ENCODE results near the gene TGFB2. TPM values are rescaled to one million over a fixed set of nuclear protein-coding genes. Genes with fewer than 3 reads are reported as not detected.

Gene TGFB2
- polyA plus RNA-seq, 1 donor (not counting 4 experiments of a cell fraction or from before 2014, with no cell fraction given), result 21.5 TPM

GRCh38 chr1:218488986-218489385 is 143.8 kb downstream of the TGFB2 start:
- Histone ChIP-seq H3K9me1 (ENCODE audit: control insufficient read depth, extremely low read depth, insufficient read depth, low read length) (no peaks in the 10 kb centered on the region), H2AFZ (ENCODE audit: control insufficient read depth, low read length) (no peak overlapping the region), H4K20me1 (ENCODE audit: control insufficient read depth, extremely low read depth, insufficient read depth, low read length) (no peaks in the 10 kb centered on the region), H3K4me1 (ENCODE audit: control insufficient read depth, extremely low read depth, insufficient read depth, low read length) (peaks cover 16% of the 10 kb centered on the region), H3K4me3 (ENCODE audit: control insufficient read depth in 2 of 3, extremely low read depth in 1 of 3, insufficient read depth in 2 of 3, low read depth in 1 of 3, low read length in 3 of 3) (no peak overlapping the region), H3K27me3 (ENCODE audit: control insufficient read depth, extremely low read depth, insufficient read depth, low read length) (no peaks in the 10 kb centered on the region), H3K79me2 (ENCODE audit: control insufficient read depth, insufficient read depth, low read length) (no peaks in the 10 kb centered on the region), H3K36me3 (ENCODE audit: control insufficient read depth in 2 of 2, extremely low read depth in 1 of 2, insufficient read depth in 2 of 2, low read length in 2 of 2) (no peaks in the 10 kb centered on the region), H3K9ac (ENCODE audit: control insufficient read depth, extremely low read depth, insufficient read depth, low read length) (no peak overlapping the region), H3K9me3 (ENCODE audit: control insufficient read depth, low read depth, low read length) (no peaks in the 10 kb centered on the region), H3K27ac (ENCODE audit: control insufficient read depth, insufficient read depth, low read length) (no peak overlapping the region), H3K4me2 (ENCODE audit: control insufficient read depth, extremely low read depth, insufficient read depth, low read depth, low read length) (no peak overlapping the region)
- peak; percentile 69 for FAIRE-seq
- dilution Hi-C loops (cut with MboI; ENCODE audit: extremely low pct_ligation_motif_present, low sequenced_read_pairs), result no loop called here
- no peak for DNase-seq (ENCODE audit: low read depth, low spot score)
- TF ChIP-seq CTCF (optimal IDR thresholded peaks at IDR 0.05 in 1 of 3, IDR thresholded peaks at IDR 0.05 in 1 of 3, conservative IDR thresholded peaks at IDR 0.05 in 1 of 3; ENCODE audit: extremely low read depth in 1 of 3, insufficient read depth in 2 of 3, low read length in 3 of 3) (no peak), EZH2 (IDR thresholded peaks at IDR 0.05; ENCODE audit: low read length) (no peak)

GRCh38 chr1:218490406-218490922 is 145.3 kb downstream of the TGFB2 start:
- no peak overlapping the region for H3K27ac ChIP-seq (ENCODE audit: control insufficient read depth, insufficient read depth, low read length)
- no peak for TF ChIP-seq EZH2 (IDR thresholded peaks at IDR 0.05; ENCODE audit: low read length)
- no peak for TF ChIP-seq CTCF (optimal IDR thresholded peaks at IDR 0.05 in 1 of 3, IDR thresholded peaks at IDR 0.05 in 1 of 3, conservative IDR thresholded peaks at IDR 0.05 in 1 of 3; ENCODE audit: extremely low read depth in 1 of 3, insufficient read depth in 2 of 3, low read length in 3 of 3)
- no peaks in the 10 kb centered on the region for H3K9me3 ChIP-seq (ENCODE audit: control insufficient read depth, low read depth, low read length)
- H2AFZ ChIP-seq (ENCODE audit: control insufficient read depth, low read length), result no peak overlapping the region
- peaks cover 16% of the 10 kb centered on the region for H3K4me1 ChIP-seq (ENCODE audit: control insufficient read depth, extremely low read depth, insufficient read depth, low read length)
- H3K79me2 ChIP-seq (ENCODE audit: control insufficient read depth, insufficient read depth, low read length), result no peaks in the 10 kb centered on the region
- no peak overlapping the region for H3K4me3 ChIP-seq (ENCODE audit: control insufficient read depth in 2 of 3, extremely low read depth in 1 of 3, insufficient read depth in 2 of 3, low read depth in 1 of 3, low read length in 3 of 3)
- FAIRE-seq (no peak), DNase-seq (ENCODE audit: low read depth, low spot score) (no peak)
- H3K9me1 ChIP-seq (ENCODE audit: control insufficient read depth, extremely low read depth, insufficient read depth, low read length), result no peaks in the 10 kb centered on the region
- H3K9ac ChIP-seq (ENCODE audit: control insufficient read depth, extremely low read depth, insufficient read depth, low read length), result no peak overlapping the region
- H3K27me3 ChIP-seq (ENCODE audit: control insufficient read depth, extremely low read depth, insufficient read depth, low read length), result no peaks in the 10 kb centered on the region
- H3K36me3 ChIP-seq (ENCODE audit: control insufficient read depth in 2 of 2, extremely low read depth in 1 of 2, insufficient read depth in 2 of 2, low read length in 2 of 2), result no peaks in the 10 kb centered on the region
- H4K20me1 ChIP-seq (ENCODE audit: control insufficient read depth, extremely low read depth, insufficient read depth, low read length), result no peaks in the 10 kb centered on the region
- no peak overlapping the region for H3K4me2 ChIP-seq (ENCODE audit: control insufficient read depth, extremely low read depth, insufficient read depth, low read depth, low read length)
- dilution Hi-C loops (cut with MboI; ENCODE audit: extremely low pct_ligation_motif_present, low sequenced_read_pairs), result no loop called here

All from keratinocyte (primary cell).